Measurements from ENCODE around the gene NRCAM. TPM values are rescaled to one million over a fixed set of nuclear protein-coding genes. Genes with fewer than 3 reads are reported as not detected.

The NRCAM gene
- total and polyA plus RNA-seq, 2 of the 8 experiments (the other 6 are each of a cell fraction or from before 2014, with no cell fraction given) = 2.7 to 3.8 TPM

DNA sequence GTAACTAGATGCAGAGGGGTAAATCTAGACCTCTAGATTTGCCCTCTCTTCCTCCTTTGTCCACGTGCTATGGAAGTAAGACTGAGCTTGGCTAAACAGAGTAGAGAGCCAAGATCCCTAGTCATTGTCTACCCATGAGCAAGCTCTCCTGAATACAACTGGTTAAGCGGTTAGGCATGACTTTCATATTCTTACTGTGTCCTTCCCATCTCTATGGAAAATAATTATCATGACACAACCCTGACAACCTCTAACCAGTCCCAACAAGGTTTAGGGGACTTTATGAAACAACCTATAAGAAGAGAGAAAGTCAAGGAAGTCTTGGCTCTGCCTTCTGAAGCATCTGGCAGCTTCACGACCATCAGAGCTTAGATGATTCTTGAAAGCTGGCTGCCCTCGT lies 318.2 kb downstream of the NRCAM start (continued):
- TF ChIP-seq CBX8 (IDR thresholded peaks at IDR 0.05; ENCODE audit: borderline replicate concordance, low read depth, low read length) (no peak), KDM5A (IDR thresholded peaks at IDR 0.05; ENCODE audit: low read length) (no peak), YY1 (IDR thresholded peaks at IDR 0.05; ENCODE audit: low read depth, low read length) (no peak), TEAD4 (IDR thresholded peaks at IDR 0.05; ENCODE audit: low read depth, low read length) (no peak)

All from H1 (cell line).